Uterus (tissue), 2 donors: Measurements from ENCODE around the gene ECI1.

Source experiments
- POLR2A ChIP-seq, 2 donors: fragments of 450-650 bp; IDR thresholded peaks; one replicate each; pipeline ENCODE4 v1.6.1; 2016; ENCODE audit warnings: antibody characterized with exemption in 2 of 2, mild to moderate bottlenecking in 1 of 2, moderate library complexity in 1 of 2
- TF ChIP-seq, protein P1 (sequence below), 4 experiments: fragments of 200-600 bp in 2 of 4; fragments of 450-650 bp in 2 of 4; sonication (generic) in 2 of 4; IDR thresholded peaks; one replicate each; pipeline ENCODE4 v1.5.1; 2016 to 2019; ENCODE audit warnings: antibody characterized with exemption in 4 of 4, mild to moderate bottlenecking in 2 of 4, moderate library complexity in 1 of 4

DNA sequence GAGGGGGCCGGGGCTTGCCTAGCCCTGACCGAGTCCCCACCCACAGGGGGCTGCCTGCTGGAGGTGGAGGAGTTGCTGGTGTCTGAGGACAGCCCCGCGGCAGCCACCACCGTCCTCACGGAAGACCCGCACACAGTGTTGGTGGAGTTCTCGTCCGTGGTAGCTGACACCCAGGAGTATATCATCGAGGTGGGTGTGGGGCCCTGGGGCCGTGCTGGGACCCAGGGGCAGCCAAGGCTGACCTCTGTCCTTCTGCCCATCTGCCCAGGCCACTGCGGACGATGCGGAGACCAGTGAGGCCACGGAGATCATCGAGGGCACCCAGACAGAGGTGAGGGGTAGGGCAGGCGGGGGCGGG is 16.6 kb downstream of the ECI1 start:
- TF ChIP-seq POLR2A (IDR thresholded peaks at IDR 0.05): no peak
- TF ChIP-seq, protein P1, sequence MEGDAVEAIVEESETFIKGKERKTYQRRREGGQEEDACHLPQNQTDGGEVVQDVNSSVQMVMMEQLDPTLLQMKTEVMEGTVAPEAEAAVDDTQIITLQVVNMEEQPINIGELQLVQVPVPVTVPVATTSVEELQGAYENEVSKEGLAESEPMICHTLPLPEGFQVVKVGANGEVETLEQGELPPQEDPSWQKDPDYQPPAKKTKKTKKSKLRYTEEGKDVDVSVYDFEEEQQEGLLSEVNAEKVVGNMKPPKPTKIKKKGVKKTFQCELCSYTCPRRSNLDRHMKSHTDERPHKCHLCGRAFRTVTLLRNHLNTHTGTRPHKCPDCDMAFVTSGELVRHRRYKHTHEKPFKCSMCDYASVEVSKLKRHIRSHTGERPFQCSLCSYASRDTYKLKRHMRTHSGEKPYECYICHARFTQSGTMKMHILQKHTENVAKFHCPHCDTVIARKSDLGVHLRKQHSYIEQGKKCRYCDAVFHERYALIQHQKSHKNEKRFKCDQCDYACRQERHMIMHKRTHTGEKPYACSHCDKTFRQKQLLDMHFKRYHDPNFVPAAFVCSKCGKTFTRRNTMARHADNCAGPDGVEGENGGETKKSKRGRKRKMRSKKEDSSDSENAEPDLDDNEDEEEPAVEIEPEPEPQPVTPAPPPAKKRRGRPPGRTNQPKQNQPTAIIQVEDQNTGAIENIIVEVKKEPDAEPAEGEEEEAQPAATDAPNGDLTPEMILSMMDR (IDR thresholded peaks at IDR 0.05): no peak
